ENCODE results near the gene PTPRZ1. TPM values are rescaled to one million over a fixed set of nuclear protein-coding genes. Genes with fewer than 3 reads are reported as not detected.

PTPRZ1 gene
- total and polyA plus RNA-seq, 2 of the 4 experiments (the other 2 are of a cell fraction): not detected

DNA sequence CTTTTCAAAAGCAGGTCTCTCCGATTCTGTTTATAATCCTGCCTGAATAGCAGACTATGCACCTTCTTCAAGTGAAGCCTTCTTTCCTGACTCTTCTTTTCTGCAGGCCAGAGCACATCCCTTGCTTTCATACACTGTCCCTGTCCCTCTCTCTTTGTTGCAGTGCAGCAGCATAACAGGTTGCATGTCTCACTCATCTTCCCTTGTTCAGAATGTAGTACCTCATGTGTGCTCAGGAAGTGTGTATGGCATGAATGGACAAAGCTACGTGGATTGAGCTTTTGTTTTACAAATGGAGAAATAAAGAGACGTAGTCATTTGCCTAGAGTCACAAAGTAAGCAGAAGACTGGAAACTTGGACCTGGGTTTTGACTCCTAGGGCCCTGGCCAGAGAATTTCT, 68.0 kb downstream of the PTPRZ1 start:
- 50% methylated on average over 1 of the region's 3 CpGs; no CpG with 5 or more reads in 1 of the 2 experiments for WGBS, 2 experiments (ENCODE audit: extremely low coverage in 2 of 2, insufficient read length in 1 of 2)
- H3K27me3 ChIP-seq (ENCODE audit: control insufficient read depth, insufficient read depth, low read length): peaks cover 2% of the 10 kb centered on the region; the same call in 1 of the 2 replicates
- dilution Hi-C loops (cut with HindIII; ENCODE audit: low sequenced_read_pairs, unreplicated experiment): no loop called here
- no peaks in the 10 kb centered on the region for H3K9me1 ChIP-seq (ENCODE audit: insufficient read depth, low read length)
- ATAC-seq (ENCODE audit: low read depth): no peak
- H3K23ac ChIP-seq (ENCODE audit: low read depth, low read length): no peak overlapping the region
- H4K20me1 ChIP-seq (ENCODE audit: insufficient read depth, low read length): no peaks in the 10 kb centered on the region
- H2BK20ac ChIP-seq (ENCODE audit: low read depth, low read length): no peak overlapping the region
- DNase-seq: no peak
- CTCF ChIA-PET: no interaction called here
- POLR2A ChIA-PET (ENCODE audit: unreplicated experiment): interaction anchor here (0.6 kb wide), 1 partner anchor 1528 kb away, joined by 3 read pairs; no protein-coding TSS in a partner anchor
- no peak overlapping the region for H2BK120ac ChIP-seq (ENCODE audit: low read depth, low read length)
- H3K79me1 ChIP-seq (ENCODE audit: low read depth in 1 of 2, low read length in 2 of 2): no peaks in the 10 kb centered on the region
- H3K36me3 ChIP-seq (ENCODE audit: control insufficient read depth, insufficient read depth, low read length): no peaks in the 10 kb centered on the region
- no peaks in the 10 kb centered on the region for H3K4me1 ChIP-seq (ENCODE audit: control insufficient read depth, insufficient read depth, low read length)
- no peak overlapping the region for H3K27ac ChIP-seq (ENCODE audit: insufficient read depth, low read length)
- H2BK15ac ChIP-seq (ENCODE audit: low read depth, low read length): no peak overlapping the region
- no peak overlapping the region for H2AK9ac ChIP-seq (replicated peaks; ENCODE audit: low read depth, low read length, poor library complexity)
- H3K4ac ChIP-seq (ENCODE audit: low read depth, low read length): no peak overlapping the region
- no peak overlapping the region for H3K9ac ChIP-seq (ENCODE audit: low read depth, low read length)
- H2BK5ac ChIP-seq (ENCODE audit: low read depth, low read length, poor library complexity, severe bottlenecking): no peak overlapping the region
- no TSS peak for BruUV-seq (replicated peaks)
- H2AFZ ChIP-seq (replicated peaks; ENCODE audit: low read length, poor library complexity): no peak overlapping the region
- H3K9me3 ChIP-seq (ENCODE audit: control insufficient read depth, insufficient read depth, low read length): no peaks in the 10 kb centered on the region
- no peak for TF ChIP-seq RFX5 (IDR thresholded peaks at IDR 0.05; ENCODE audit: low read depth, low read length)
- no peak for TF ChIP-seq FOS (IDR thresholded peaks at IDR 0.05; ENCODE audit: low read depth, low read length)
- no peak for TF ChIP-seq RCOR1 (IDR thresholded peaks at IDR 0.05; ENCODE audit: insufficient replicate concordance, low read length)
- no peak for TF ChIP-seq SMC3 (IDR thresholded peaks at IDR 0.05; ENCODE audit: low read depth, low read length)
- TF ChIP-seq POLR2A (IDR thresholded peaks at IDR 0.05; ENCODE audit: low read depth, low read length): no peak
- TF ChIP-seq MAZ (IDR thresholded peaks at IDR 0.05; ENCODE audit: borderline replicate concordance, low read depth, low read length): no peak
- TF ChIP-seq RAD21 (IDR thresholded peaks at IDR 0.05; ENCODE audit: low read length): no peak
- no peak for TF ChIP-seq CEBPB (IDR thresholded peaks at IDR 0.05; ENCODE audit: low read depth, low read length)
- TF ChIP-seq CHD1 (IDR thresholded peaks at IDR 0.05; ENCODE audit: low read depth, low read length): no peak
- TF ChIP-seq BHLHE40 (IDR thresholded peaks at IDR 0.05; ENCODE audit: low read depth, low read length): no peak
- TF ChIP-seq MAFK (IDR thresholded peaks at IDR 0.05; ENCODE audit: low read depth, low read length): no peak
- TF ChIP-seq NFE2L2 (IDR thresholded peaks at IDR 0.05; ENCODE audit: low read depth, low read length): no peak
- TF ChIP-seq CTCF (conservative IDR thresholded peaks at IDR 0.05; ENCODE audit: low read depth, low read length): no peak
- no peak for TF ChIP-seq ELK1 (IDR thresholded peaks at IDR 0.05; ENCODE audit: borderline replicate concordance, low read depth, low read length)
- TF ChIP-seq, protein P1, sequence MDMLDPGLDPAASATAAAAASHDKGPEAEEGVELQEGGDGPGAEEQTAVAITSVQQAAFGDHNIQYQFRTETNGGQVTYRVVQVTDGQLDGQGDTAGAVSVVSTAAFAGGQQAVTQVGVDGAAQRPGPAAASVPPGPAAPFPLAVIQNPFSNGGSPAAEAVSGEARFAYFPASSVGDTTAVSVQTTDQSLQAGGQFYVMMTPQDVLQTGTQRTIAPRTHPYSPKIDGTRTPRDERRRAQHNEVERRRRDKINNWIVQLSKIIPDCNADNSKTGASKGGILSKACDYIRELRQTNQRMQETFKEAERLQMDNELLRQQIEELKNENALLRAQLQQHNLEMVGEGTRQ (IDR thresholded peaks at IDR 0.05; ENCODE audit: low read depth, low read length): no peak
- no peak overlapping the region for H3K4me2 ChIP-seq (ENCODE audit: low read depth, low read length)
- H3K18ac ChIP-seq (ENCODE audit: low read depth, low read length): no peak overlapping the region
- H4K91ac ChIP-seq (ENCODE audit: insufficient read depth, low read depth, low read length): no peak overlapping the region
- no peak overlapping the region for H3K14ac ChIP-seq (replicated peaks; ENCODE audit: low read depth, low read length)
- in situ Hi-C loops (cut with MboI; ENCODE audit: low sequenced_read_pairs): no loop called here
- intact Hi-C loops (cut with micrococcal nuclease): no loop called here
- H4K8ac ChIP-seq (ENCODE audit: low read depth in 2 of 2, low read length in 2 of 2): no peak overlapping the region
- no peak overlapping the region for H3K4me3 ChIP-seq (ENCODE audit: insufficient read depth, low read depth, low read length)
- no peak overlapping the region for H3K56ac ChIP-seq (ENCODE audit: extremely low read depth, insufficient read depth, low read length)
- H2AK5ac ChIP-seq (ENCODE audit: low read depth, low read length): no peak overlapping the region
- no peak overlapping the region for H4K5ac ChIP-seq (ENCODE audit: low read depth, low read length)
